Pulmonary artery endothelial cell (primary cell): Measurements from ENCODE around the gene ANKS3. TPM values are rescaled to one million over a fixed set of nuclear protein-coding genes. Genes with fewer than 3 reads are reported as not detected.
"Not testable (repeated sequence)": the region's sequence is repeated elsewhere in the genome, so short reads cannot be mapped to it uniquely, and the experiment has no call there.

Source experiments
- DNase-seq: peaks from one replicate; pipeline ENCODE4 v3.0.0-alpha.2; 2011; ENCODE audit warnings: low read depth, low spot score
- total RNA-seq: library from RNA; depleted of rRNA; stranded (reverse); fragments of >200 nt; gene quantifications from 2 replicates; pipeline ENCODE4 v1.2.3, GENCODE V29; 2014

Gene ANKS3
- total RNA-seq, 1 donor from 2014 or later = 14.3 TPM

DNA sequence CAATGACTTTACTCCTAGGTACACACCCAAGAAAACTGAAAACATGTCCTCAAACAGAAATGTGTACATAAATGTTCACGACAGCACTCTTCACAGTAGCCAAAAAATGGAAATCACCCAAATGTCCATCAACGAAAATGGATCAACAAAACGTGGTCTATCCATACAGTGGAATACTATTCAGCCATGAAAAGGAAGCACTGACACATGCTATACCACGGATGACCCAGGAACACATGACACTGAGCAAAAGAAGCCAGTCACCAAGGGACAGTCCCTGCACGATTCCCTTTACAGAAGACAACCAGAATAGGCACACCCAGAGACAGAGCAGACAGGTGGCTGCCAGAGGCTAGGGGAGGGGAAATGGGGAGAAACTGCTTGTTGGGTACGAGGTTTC lies 21.6 kb upstream of the ANKS3 start:
- DNase-seq = no peak

DNA sequence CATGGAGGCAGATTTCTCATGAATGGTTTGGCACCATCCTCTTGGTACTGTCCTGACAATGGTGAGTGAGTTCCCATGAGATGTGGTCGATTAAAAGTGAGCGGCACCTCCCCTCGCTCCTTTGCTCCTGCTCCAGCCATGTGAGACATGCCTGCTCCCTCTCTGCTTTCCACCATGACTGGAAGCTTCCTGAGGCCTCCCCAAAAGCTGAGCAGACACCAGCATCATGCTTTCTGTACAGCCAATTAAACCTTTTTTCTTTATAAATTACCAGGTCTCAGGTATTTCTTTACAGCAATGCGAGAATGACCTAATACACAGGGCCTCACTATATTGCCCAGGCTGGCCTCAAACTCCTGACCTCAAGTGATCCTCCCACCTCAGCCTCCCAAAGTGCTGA lies 20.8 kb upstream of the ANKS3 start:
- no peak for DNase-seq

DNA sequence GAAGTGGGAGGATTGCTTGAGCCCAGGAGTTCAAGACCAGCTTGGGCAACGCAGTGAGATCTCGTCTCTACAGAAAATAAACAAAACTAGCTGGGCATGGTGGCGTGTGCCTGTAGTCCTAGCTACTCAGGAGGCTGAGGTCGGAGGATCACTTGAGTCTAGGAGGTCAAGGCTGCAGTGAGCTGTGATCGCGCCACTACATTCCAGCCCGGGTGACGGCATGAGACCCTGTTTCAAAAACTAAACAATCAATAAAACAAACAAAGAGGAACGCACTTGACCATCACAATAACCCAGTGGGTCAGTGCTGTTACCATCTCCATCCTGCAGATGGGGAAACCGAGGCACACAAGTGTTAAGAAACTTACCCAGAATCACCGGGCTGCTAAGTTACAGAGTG lies 19.2 kb upstream of the ANKS3 start:
- DNase-seq = no peak

DNA sequence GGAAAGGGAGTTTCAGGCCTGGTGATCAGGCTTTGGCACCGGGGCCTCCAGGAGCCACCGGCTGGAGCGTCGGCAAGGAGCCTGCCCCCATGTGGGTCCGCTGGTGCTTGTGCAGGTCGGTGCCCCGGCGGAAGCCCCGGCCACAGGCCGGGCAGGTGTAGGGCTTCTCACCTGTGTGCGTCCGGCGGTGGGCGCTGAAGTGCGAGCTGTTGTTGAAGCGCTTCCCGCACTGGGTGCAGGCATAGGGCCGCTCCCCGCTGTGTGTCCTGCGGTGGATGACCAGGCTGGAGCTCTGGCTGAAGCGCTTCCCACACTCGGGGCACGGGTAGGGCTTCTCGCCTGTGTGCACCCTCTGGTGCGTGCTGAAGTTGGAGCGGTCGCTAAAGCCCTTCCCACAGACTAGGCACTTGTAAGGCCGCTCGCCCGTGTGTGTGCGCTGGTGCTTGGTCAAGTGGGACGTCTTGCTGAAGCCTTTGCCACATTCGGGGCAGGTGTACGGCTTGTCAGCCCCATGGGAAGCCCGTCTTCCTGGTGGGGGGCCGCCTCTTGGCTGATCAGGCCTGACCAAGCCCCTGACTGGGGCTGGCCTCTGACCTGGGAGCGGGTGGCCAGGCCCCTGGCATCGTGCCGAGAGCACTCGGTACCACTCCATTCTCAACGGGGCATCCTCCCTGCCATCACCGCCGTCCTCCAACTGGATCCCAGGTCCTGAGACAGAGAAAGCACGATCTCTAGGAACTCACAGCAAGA lies 18.5 kb upstream of the ANKS3 start:
- DNase-seq = no peak

DNA sequence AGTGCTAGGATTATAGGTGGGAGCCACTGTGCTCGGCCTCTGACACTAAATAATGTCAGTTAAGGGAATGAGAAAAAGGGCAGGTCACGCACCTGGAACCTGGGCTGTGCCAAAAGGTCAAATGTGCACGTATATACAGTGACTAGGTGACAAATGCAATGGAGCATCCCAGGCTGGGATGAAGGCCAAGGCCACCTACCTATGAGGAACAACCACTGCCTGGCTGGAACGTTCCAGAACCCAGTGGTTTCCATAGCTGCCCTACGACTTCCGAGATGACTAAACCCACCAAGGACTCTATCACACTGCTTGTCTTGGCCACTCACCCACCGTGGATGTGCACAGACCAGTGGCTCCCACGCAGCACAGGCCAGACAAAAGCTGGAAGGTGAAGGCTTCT lies 16.8 kb upstream of the ANKS3 start:
- no peak for DNase-seq

DNA sequence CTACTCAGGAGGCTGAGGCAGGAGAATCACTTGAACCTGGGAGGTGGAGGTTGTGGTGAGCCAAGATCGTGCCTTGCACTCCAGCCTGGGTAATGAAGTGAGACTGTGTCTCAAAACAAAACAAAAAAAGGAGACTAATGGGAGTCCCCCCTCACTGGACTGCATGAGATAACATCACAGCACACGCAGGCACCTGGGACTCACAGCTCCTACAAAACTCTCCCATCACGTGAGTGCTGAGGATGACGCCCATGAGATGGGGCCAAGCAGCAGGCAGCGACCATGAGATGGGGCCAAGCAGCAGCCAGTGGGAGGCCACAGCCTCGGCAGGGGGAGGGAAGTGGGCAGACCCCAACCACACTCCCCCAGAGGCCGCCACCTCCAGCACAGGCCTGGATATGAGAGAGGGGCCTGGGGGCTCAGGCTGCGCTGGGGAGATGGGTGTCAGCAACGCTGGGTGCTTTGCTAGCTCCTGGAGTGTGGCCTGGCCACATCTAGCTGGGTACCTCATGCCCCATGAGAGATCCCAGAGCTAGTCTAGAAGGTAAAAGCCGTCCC lies 15.7 kb upstream of the ANKS3 start:
- DNase-seq = no peak

DNA sequence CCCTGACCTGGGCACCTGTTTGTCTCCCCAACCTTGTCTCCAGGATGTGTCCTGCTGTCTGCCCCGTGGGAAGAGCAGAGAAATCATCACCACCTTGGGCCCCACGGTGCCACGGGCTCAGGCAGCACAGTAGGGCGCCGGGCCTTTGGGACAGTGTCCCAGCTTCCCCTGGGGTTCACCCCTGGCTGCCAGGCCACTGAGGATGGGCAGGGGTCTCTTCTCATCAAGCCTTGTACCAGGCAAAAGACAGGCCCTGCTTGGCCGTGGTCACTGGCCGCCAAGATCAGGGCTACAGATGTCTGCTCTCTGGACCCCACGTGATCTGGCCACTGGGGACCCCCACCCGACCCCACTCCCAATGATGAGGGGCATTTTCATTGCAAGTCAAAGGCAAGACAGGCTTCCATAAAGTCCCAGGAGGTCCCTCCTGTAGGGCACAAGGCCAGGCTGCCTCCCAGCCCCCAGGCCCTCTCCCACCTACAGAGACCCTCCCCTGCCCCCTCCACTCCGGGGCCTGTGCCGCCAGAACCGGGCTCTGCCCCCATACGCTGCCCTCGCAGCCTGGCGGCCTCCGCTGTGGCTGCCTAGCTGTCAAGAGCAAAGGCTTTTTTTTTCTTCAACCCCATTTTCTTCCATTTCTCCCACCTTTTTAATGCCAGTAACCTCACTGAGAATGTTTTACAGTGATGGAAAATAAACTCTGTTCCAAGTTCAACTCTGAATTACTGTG lies 14.8 kb upstream of the ANKS3 start:
- no peak for DNase-seq

DNA sequence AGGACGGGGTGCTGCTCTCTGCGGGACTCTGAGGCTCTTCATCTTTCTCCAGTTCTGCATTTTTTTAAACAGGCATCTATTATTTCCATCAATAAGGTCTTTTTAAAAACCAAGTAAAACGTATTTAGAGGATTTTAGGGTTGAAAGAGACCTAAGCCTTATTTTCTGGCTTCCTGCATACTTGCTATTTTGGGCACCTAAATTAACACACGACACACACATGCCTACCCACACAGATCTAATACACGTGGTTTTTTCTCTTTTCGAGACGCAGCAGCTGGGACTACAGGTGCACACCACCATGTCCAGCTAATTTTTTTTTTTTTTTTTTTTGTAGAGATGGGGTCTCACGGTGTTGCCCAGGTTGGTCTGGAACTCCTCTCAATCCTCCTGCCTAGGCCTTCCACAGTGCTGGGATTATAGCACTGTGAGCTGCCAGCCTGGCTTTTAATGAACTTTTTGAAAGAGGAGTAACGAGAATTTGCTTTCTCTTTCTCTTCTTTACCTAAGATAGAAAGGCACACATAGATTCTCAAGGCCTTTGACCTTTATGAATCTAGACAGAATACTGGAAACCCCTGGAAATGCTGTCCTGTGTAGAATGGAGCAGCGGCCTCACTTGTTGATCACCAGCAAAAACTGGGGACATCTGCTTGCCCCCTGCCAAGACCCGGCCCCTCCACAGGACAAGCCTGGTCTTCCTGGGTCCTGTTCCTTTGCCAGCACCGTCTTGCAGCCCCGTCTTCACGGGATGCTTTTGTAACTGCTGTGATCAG lies 14.0 kb upstream of the ANKS3 start:
- no peak for DNase-seq

DNA sequence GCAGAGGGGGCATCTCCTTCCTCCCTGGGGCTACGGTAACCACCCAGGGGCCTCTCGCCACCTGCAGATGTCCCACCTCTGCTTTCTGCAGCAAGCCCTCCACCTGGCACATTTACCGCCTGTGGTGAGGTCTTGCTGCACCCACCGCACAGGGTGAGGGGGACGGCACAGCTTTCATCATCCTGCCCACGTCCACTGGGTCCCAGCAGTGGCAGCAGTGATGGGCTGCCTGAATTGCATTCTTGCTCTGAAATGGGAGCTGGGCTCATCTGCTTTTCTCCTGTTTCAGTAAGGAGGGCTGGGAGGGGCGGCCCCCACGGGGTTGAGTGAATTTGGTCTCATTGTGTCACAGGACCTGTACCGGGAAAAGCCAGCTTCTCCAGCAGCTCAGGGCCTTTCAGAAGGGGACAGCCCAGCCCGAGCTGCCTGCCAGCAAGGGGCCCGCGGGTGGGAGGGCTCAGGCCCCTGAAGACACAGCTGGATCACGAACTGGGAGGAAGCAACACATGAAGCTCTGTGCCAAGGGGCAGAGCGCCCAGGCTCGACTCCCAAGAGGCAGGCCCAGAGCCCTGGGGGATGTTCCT lies 13.0 kb upstream of the ANKS3 start:
- no peak for DNase-seq

DNA sequence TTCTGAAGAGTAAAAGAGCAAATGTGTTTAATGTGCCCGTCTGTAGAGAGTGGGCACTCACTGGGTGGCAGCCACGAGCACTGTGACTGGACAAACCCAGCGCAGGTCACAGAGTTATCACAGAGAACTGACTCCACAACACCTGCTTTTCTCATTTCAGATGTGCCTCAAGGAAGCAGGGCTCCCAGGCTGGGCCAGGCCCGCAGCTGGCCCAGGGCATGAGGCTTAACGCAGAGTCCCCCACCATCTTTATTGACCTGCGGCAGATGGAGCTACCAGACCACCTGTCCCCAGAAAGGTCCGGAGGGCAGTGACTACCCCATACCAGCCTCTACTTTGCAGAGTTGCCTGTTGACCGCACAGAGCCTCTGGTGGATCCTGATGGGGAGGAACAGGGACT lies 12.1 kb upstream of the ANKS3 start:
- DNase-seq = no peak

DNA sequence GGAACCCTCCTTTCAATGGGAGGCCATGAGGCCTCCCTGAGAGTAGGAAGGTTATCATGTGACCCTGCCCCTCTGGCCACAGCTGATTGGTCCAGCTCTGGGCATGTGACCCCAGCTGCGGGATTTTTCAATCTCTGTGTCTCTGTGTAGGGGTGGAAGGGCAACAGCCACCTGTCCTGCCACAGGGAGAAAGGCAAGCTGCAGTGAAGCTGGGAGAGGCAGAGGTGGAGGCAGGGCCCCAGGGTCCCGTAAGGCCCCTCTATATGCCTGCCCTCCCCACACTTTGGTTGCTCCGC lies 11.2 kb upstream of the ANKS3 start:
- DNase-seq = no peak

DNA sequence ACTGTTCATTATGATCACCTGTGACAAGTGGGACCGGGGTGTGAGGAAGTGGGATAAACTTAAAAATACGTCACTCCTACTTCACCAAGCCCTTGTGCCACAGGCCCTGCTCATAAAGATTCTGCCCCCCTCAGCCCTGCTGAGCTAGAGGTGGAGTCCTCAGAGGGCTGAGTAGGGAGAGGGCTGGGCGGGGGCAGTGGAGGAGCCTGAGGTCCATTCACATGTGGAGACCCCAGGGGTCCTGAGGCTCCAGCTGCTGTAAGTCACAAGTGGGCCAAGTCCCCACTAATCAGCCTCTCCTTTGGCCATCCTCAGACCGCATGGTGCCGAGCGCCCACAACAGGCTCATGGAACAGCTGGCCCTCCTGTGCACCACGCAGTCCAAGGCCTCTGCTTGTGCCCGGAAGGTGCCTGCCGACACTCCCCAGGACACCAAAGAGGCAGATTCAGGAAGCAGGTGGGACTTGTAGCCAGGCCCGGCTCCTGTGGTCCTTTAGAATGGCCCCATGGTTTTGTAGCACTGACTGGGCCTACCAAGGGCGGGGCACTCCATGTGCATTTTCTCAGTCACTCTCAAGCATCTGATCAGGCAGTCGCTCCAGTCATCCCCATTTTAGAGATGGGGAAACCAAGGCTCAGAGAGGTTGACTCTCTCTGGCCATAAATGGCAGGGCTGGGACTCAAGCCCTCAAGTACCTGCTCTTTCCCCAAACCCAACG lies 10.6 kb upstream of the ANKS3 start:
- no peak for DNase-seq

DNA sequence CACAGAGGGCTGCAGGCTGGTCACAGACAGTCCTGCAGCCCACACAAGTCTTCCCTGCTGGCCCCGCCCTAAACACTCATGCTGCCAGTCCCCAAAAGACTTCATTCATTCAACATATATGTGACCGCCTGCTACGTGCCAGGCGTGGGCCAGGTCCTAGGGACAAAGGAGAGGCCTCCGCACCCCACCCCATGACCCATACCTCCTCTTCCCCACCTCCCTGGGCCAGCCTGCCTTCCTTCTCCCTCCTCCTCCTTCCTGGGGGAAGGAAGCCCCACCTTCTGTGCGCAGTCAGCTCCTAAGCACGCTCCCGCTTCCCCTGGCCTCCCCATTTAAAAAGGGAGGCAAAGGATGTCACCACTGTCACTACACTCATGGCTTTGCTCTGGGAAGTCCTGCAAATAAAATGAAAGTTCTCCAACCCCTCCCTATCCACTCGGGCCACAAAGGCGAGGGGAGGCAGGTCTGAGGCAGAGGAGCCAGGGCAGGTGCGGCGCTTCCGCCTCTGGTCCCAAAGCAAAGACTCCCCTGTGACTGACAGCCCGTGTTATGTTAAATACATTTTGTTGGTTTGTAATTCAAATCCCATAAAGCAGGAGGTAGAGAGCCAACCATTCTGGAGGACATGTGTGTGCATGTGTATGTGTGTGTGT lies 9.3 kb upstream of the ANKS3 start:
- DNase-seq = no peak

DNA sequence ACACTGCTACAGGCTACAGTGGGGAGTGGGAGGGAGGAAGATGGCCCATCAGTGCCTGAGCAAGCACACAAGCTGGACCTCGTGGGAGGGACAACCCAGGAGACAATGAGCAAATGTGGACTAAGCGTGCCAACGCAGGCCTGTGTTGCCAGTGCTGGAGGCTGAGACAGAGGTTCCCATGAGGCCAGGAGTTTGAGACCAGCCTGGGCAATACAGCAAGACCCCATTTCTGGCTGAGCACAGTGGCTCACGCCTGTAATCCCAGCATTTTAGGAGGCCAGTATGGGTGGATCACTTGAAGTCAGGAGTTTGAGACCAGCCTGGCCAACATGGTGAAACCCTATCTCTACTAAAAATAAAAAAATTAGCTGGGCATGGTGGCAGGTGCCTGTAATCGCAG lies 4.3 kb upstream of the ANKS3 start:
- DNase-seq = not testable (repeated sequence)

DNA sequence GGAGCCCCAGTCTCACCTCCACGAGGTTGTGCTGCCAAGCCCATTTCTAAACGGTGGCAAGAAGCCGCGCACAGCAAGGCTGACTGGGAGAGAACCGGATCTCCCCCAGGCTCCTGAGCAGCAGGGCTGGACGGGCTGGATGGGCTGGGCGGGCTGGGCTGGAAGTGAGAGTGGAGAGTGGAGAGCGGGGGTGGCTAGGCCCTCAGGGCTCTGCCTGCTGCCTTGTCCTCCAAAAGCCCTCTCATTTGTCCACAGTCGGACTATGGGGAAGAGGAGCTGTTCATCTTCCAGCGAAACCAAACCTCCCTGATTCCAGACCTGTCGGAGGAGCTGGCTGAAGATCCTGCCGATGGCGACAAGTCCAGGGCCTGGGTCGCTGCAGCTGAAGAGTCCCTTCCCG lies 3.5 kb upstream of the ANKS3 start:
- no peak for DNase-seq

DNA sequence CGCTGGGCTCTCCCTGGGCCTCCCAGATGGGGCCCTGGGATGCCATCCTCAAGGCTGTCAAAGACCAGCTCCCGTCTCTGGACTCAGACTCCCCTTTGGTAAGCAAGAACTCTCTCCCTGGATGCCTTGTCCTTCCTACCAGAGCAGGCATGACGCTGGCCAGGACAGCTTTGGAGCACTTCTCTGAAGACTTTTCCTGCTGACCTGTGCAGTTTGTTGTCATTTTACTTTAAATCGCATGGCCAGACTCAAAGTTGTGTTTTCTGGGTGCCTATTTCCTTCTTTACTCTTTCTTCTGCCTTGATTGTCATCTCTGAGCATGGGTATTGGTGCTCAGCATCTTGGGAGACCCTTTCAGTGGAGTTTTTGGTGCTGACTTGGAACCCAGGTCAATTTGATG lies 2.5 kb upstream of the ANKS3 start:
- no peak for DNase-seq

DNA sequence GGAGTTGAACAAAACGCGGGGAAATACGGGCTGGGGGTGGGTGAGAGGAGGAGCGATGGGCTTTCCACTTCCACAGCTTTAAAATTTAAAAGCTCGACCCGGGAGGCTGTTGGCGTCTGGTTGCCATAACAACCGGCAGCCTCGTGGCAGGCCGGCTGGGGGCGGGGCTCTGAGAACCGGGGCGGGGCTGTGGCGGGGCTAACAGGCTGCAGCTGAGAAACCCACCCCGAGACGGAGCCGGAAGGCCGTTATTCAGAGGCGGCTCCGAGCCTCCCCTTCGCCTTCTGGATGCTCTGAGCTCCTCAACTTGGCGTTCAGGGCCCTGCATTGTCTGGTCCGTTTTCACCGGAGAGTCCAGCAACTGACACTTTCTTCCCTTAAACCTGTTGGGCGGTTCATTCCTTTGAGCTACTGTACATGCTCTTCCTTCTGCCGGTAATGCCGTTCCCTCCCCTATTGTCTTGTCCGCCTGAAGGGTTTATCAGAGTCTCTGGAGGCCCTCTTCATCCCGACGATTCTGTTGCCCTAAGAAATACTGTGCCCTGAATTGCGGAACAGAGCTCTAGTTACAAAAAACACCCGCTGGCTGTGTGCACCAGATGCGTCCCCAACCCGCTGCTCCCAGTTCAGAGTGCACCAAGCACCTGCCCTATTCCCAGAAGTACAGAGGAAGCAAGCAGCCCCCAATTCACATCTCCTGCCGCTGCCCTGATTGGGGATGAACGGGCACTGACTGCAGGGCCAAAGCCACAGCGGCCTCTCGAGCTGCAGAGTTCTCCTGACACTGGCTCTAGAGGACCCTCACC lies 862 bp upstream of the ANKS3 start:
- peak; percentile 19 for DNase-seq

DNA sequence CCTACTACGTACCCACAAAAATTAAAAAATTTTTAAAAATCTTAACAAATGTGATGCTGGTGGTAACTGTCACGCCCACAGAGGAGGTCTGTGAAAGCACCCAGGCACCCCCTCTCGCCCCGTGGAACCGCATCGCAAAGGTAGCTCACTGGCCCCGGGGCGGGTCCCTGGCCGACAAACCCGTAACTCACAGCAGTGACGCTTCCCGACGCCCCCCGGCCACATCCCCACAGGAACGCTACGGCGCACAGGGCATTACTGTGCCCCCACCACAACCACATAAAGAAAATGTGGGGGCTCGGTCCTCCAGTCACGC lies 366 bp downstream of the ANKS3 start:
- DNase-seq = no peak

DNA sequence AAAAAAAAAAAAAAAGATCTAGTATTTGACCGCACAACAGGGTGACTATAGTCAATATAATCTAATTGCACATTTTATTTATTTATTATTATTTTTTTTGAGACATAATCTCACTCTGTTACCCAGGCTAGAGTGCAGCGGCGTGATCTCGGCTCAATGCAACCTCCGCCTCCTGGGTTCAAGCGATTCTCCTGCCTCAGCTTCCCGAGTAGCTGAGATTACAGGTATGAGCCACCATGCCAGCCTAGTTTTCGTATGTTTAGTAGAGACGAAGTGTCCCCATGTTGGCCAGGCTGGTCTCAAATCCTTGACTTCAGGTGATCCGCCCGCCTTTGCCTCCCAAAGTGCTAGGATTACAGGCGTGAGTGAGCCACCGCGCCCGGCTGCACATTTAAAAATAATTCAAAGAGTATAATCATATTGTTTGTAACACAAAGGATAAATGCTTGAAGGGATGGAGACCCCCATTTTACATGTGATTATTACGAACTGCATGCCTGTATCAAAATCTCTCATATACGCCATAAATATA lies 794 bp downstream of the ANKS3 start:
- no peak for DNase-seq

DNA sequence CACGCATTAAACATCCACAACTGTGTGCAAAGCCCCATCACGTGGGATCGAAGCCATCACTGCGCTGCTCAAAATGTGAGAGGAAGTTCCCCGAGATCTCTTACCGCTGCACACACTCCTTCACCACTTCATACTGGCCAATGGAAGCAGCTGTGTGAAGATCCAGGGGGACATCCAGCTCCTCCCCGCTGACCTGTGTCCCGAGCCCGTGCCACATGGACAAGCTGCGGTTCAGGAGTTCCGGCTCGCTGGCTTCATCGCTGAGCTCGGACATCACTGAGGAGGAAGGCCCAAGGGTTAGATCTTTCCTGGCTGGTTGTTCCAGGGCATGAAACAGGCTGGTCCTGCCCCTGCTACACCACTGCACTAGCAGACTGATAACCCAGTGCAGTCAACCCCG lies 4.2 kb downstream of the ANKS3 start:
- DNase-seq = no peak
